Measurements from ENCODE around the gene SYT3.

SYT3 gene

GRCh38 chr19:50646074-50646807 lies 6.6 kb upstream of the SYT3 start:
- DNase-seq (ENCODE audit: low read depth): no peak
- no peak overlapping the region for H3K4me3 ChIP-seq (ENCODE audit: low read length)
- TF ChIP-seq CTCF (conservative IDR thresholded peaks at IDR 0.05; ENCODE audit: low read depth, low read length): no peak

- DNase-seq (ENCODE audit: low read depth): no peak
- no peak for TF ChIP-seq CTCF (conservative IDR thresholded peaks at IDR 0.05; ENCODE audit: low read depth, low read length)
- no peak overlapping the region for H3K4me3 ChIP-seq (ENCODE audit: low read length)
These were observed 5.4 kb upstream of the SYT3 start for GRCh38 chr19:50645107-50645506.

GRCh38 chr19:50644315-50644915 lies 4.7 kb upstream of the SYT3 start:
- no peak for DNase-seq (ENCODE audit: low read depth)
- TF ChIP-seq CTCF (conservative IDR thresholded peaks at IDR 0.05; ENCODE audit: low read depth, low read length): no peak
- no peak overlapping the region for H3K4me3 ChIP-seq (ENCODE audit: low read length)

GRCh38 chr19:50640368-50640767 lies 687 bp upstream of the SYT3 start:
- no peak for TF ChIP-seq CTCF (conservative IDR thresholded peaks at IDR 0.05; ENCODE audit: low read depth, low read length)
- no peak for DNase-seq (ENCODE audit: low read depth)
- no peak overlapping the region for H3K4me3 ChIP-seq (ENCODE audit: low read length)

GRCh38 chr19:50638600-50638999 lies 1.1 kb downstream of the SYT3 start:
- H3K4me3 ChIP-seq (ENCODE audit: low read length): no peak overlapping the region
- no peak for TF ChIP-seq CTCF (conservative IDR thresholded peaks at IDR 0.05; ENCODE audit: low read depth, low read length)
- DNase-seq (ENCODE audit: low read depth): no peak

GRCh38 chr19:50636317-50637085 lies 3.2 kb downstream of the SYT3 start:
- no peak for DNase-seq (ENCODE audit: low read depth)
- TF ChIP-seq CTCF (conservative IDR thresholded peaks at IDR 0.05; ENCODE audit: low read depth, low read length): no peak
- no peak overlapping the region for H3K4me3 ChIP-seq (ENCODE audit: low read length)
